Activated naive CD4-positive, alpha-beta T cell treated with anti-CD3 and anti-CD28 coated beads, Interleukin-2, amount 50 U/mL, for 16 hours (primary cell): Measurements from ENCODE around the gene SAMD9.
A peak's percentile ranks its signal among the peaks of the same experiment; 100 is the strongest.
"Not testable (repeated sequence)": the region's sequence is repeated elsewhere in the genome, so short reads cannot be mapped to it uniquely, and the experiment has no call there.

Experiments used
- DNase-seq: peaks from one replicate; pipeline ENCODE4 v3.0.0-alpha.2; 2020

SAMD9 gene

DNA sequence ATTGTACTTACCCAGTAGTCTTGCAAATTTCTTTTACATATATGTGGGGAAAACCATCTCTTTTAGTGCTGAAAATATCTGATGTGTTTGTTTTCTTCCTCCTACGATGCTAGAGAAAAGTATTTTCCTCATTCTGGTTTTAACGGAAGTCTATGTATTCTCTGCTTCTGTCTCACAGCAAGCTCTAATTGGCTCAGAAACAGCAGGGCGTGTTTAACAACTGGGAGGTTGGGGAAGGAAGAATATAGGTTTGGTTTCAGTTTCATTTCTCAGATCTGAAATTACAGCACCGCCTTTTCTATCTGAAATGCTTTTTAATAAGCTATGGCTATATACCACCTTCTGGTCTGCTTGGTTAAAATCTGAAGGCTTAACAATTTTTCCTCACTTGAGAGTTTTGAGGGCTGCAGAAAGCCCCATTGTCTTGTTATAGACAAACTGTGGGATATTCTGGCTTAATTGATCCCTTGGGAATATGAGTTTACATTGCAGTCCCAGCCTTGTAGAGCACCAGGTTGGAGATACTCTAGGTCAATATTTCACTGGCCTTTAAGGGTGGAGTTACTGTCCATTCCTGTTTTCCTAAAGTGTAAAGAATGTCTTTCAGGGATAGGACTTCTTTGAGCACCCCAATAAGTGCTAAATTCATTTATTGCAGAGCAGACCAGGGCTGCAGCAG is at the start of gene SAMD9:
Gene SAMD9, minus strand, starts transcription at position 128 of the 679 bp plus-strand sequence. CDS start 11,882 bp downstream, outside the sequence.
- DNase-seq: peak; percentile 45

DNA sequence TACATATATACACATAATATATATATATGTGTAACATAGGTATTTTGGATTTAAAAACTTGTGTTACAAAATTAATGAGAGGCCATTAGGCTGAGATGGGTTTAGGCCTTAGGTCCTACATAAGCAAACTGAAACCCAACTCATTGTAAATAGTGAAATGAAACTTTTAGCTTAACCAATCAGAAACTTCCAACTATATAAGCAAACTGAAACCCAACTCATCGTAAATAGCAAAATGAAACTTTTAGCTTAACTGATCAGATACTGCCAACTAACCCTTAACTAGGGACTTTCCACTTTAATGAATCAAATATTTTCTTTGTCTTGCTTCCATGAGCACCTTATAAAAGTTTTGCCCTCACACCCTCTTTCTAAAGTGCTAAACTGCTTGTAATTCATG is 47.7 kb upstream of the SAMD9 start:
- DNase-seq: no peak

DNA sequence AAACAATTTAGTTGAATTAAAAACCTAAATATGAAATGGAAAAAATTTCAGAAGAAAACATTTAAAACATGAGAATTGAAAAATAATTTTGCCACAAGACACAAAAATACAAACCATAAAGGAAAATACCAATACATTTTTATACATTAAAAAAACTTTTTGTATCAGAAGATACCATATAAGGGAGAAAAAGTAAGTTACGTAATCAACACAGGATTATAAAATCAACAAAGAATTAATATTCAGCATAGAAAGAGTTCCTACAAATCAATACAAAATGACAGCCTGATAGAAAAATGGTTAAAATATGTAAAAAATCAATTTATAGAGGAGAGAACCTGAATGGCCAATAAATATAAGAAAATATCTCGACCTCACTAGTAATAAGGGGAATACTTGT is 47.0 kb upstream of the SAMD9 start:
- DNase-seq: no peak

DNA sequence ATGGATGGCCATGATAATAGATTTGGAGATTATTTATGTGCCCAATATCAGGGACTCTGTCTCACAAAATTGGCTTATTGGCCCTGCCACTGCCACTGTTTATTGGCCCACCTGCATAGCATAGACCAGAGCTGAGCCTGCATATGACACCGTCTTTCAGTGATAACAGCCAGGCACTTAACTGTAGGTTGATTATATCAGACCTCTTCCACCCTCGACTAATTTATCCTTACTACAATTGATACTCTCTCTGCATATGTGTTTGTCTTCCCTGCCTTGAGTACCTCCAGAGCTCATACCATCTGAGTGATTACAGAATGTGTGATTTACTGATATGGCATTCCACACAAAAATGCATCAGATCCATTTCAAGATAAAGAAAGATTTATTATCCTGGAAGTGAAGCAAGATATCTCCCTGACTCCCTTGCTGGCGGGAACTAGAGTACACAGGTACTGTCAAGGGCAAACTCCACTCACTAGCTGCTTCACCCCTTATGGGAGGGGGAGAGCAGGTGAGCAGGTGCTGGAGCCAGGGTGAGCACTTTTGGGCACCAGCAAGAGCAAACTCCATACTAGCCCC is 43.5 kb upstream of the SAMD9 start:
- no peak for DNase-seq

DNA sequence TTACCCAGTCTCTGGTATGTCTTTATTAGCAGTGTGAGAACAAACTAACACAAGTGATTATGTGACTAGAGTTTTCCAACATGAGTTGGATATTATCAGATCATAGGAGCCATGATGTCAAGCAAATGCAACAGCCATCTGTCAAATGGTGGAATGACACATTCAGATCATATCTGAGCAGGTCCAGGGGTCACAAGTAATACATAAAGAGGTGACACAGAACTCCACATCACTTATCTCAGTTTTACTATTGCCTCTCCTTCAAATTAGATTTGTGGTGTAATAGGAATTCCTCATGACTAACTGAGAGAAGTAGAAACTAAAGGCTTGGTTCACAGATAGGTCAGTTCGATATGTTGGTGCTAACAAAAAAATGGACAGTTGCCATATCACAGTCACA is 42.6 kb upstream of the SAMD9 start:
- no peak for DNase-seq

DNA sequence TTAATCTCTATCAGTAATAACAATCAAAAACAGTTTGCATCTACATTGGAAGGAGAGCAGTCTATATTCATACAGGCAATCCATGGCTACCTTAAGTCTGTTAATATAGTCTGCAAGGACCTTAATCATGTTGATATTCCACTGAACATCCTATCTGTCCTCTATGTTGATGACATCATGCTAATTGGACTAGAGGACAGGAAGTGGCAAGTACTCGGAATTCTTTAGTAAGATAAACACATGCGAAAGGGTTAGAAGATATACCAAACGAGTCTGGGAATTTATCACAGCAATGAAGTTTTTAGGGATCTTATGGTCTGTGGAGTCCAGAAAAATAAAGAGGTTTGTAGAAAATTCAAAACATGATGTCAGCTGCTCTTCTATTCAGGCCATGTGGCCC is 41.7 kb upstream of the SAMD9 start:
- DNase-seq: no peak

DNA sequence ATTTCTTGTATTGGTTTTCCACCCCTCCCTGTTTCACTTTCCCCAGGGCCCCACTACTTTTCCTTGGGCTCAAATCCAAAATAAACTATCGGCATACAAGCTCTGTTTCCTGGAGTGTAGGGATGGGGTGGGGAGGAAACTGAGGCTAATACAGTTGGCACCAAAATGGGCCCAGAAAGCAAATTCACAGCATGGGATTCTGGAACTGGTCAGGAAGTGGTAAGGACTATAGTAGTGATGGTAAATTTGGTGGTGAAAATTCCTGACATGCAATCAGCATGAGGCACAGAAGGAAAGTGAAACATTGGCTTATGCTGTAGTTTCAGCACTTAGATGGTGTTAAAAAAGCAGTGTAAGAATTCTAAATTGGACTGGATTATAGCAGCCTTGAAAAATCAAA is 39.1 kb upstream of the SAMD9 start:
- DNase-seq: no peak

DNA sequence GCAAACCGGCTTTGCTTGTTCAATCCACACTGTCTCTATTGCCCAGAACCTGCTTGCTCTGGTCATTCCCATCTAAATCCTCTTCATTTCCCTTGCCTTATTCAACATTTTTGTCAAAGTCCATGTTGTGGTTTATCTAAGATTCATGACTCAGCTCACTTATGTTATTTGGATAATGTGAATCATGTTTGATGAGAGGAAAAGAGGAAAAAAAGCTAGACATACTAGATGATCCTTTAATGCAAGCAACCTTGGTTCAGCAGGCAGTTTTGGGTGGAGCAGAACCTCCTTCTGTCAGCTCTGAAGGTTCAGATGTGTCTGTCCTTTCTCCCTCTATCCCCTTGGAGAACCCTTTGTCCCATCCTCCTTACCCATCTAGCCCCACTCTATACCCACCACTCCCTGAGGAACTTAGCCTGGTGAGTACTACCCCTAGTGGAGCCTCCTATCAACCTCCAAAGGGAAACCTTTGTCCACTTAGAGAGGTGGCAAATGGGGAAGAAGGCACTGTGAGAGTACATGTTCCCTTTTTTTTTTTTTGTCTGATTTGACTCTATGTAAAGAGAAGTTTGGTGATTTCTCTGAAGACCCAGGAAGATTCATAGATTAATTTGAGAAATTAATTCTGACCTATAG is 32.5 kb upstream of the SAMD9 start:
- no peak for DNase-seq

DNA sequence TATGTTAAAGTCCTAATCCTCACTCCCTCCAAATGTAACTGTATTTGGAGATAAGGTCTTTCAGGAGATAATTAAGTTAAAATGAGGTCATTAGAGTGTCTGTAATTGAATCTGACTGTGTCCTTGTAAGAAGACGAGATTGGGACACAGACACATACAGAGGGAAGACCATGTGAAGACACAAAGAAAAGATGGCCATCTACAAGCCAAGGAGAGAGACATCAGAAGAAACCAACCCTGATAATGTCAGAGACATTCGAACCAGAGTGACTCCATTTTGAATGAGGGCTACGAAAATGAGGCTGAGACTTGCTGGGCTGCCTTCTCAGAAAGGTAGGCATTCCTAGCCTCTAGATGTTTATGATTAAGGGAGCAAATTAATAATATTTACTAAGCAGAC is 30.9 kb upstream of the SAMD9 start:
- DNase-seq: no peak

DNA sequence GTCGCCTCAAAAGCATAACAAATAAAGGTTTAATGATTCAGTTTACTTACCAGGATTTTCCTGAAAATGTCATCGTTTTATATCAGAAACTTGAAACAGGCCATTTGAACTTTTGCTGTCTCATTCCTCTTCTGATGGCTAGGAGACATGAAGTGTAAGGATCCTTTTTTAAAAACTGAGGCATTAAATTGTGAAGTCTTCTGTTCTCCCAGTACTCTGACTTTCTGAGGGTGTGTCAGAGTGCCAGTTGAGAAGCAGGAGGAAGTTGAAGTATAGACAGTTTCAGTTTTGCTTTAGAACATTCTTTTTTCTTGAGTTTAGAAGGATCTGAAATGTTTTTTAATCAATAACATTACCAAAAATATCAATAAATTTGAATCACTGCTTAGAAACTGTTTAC is 30.4 kb upstream of the SAMD9 start, which contains the start of gene SAMD9L:
Gene SAMD9L, minus strand, starts transcription at position 242 of the 400 bp plus-strand sequence. CDS start 12,414 bp downstream, outside the sequence.
- DNase-seq: no peak

DNA sequence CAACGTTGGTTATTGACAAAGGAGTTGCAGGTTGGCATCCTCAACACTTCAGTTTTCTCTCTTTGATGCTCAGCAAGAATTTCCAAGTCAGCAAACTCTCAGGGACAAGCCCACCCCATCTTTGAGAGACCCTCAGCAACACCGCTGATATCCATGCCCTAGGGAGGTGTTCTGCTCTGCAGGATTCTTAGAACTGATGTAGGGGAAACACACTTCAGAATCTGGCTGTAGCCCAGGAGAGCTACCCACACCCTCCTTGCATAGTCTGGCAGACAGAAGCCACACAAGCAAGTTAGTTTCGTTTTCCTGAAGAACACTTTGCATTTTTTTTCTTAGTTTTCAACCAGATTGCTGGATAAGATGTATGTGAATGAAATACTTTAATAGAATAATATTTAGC is 29.6 kb upstream of the SAMD9 start:
- peak; percentile 21 for DNase-seq

DNA sequence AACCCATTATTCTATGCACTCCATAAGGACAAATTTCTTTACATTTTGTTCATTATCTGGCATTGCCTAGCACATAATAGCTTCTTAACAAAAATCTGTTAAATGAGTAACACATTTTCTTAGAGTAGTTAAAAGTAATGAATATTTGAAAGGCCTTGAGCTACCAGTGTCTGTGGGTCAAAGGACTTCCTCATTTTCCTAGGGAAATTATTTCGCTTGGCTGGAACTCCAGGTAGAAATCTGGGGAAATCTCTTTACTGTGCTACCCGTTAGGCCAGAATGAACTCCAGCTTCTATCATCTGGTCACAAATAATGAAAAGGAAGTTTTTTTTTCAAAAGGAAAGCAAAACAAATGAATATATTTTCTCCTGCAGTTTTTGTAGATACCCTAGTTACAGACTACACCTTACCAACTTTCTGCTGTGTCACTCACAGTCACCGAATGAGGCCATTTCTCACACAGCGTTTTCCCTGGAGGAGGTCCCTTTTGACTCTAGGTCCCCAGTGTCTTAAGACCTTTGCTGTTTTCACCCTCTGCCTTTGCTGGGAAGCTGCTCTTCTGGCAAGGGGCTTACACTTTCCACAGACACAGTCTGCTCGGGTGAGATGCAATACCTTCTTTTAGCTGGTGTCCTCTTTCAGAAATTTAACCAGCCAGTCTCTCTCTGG is 28.8 kb upstream of the SAMD9 start:
- no peak for DNase-seq

DNA sequence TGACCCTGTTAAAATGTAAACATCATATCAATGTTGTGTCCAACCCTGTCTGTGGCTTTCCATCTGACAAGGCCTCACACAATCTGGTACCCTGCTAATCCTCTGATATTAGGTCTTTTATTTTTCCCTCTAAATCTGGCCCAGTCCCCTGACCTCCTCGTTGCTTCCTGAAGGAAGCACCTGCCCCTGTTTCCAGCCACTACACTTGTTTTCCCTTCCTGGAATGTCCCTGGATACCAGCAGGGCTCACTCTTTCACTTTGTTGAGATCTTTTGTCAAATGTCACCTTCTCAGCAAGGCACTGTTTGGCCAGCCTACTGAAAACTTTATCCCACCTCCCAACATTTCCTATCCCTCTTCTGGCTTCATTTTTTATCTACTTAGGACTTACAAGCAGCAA is 28.3 kb upstream of the SAMD9 start:
- no peak for DNase-seq

DNA sequence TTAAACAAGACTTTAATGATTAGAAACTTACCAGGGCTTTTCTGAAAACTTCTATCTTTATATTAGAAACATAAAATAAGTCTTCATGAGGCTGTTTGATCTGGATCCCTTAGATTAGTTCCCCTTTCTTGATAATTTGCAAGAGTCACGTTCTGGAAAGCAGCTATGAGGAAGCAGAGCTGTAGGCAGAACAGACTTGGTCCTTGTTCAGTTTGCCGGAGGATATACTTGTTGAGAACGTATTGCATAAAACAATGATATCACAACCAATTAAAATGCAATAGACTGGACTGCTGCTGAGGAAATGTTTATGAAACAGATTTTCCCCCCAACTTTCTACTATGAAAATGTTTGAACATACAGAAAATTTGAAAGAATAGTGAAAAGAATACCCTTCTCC is 27.6 kb upstream of the SAMD9 start:
- DNase-seq: no peak

DNA sequence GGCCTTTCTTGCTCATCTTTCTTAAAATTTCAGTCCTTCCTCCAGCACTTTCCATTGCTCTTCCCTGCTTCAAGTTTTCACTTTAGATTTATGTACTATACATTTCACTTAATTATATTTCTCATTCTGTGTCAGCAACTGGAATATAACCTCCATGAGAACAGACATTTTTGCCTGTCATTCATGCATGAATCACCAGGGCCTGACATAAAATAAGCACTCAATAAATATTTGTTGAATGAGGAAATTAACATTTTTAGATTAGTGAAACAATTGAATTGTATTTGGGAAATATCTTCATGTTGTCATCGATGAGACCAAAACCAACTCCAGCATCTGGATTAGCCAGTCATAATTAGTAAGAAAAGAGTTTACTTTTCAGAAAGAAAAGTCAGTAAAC is 24.3 kb upstream of the SAMD9 start:
- no peak for DNase-seq

DNA sequence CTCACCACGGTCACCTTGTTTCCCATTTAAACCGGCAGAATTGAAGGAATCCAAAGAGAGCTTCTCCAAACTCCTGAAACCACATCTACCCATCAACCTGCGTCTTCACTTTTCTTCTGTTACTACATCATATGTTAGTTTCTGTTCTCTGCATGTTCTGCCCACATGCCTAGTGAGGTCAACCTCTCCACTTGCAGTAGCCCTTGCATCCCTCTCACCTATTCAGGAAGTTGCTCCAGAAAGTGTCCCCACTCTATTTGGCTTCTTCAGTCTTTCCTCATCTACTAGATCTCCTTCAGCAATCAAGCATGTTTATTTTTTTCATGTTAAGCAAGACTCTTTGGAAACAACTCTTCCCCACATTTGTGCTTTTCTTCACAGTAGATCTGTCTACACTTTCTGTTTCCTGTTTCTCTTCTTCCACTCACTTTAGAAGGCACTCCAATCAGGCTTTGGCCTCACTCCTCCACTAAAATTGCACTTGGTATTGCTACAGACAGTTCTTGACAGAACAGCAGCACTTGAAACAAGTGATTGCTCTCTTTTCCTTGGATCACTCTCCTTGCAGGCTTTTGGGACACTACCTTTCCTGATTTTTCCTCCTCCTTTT is 22.9 kb upstream of the SAMD9 start:
- no peak for DNase-seq

DNA sequence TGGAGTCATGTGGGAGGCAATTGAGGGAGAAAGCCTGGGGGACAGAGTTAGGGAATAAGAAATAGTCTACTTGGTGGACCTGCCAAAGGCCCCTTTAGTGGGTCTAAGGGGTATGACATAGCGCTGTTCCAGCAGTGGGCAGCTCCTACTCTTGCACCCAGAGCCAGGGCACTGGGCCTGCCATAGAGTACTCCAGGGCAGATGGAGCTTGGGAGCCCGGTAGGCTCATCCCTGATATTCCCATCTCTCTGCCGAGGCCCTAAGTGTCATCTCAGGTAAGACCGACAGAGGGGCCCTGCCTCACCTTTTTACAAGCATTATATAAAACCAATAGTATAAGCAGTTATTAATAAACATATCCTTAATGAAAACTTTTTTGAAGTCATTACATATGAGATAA is 20.8 kb upstream of the SAMD9 start:
- no peak for DNase-seq

DNA sequence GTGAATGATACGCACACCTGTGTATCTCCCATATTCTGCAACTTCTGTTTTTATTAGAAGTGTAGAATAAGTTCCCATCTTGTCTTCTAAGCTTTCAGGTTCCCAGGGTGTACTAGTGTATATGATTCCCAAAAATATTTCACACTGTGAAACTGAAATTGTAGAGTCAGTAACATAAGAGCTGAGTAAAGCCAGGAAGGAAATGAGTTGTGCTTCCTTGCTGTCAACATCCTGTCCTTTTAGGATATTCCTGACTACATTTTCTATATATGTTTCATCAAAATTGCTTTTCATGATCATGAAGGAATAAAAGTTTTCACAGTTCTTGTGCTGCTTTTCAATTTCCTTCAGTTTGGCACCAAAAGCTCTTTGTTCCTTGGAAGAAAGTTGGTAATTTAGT is 15.2 kb upstream of the SAMD9 start:
- no peak for DNase-seq

DNA sequence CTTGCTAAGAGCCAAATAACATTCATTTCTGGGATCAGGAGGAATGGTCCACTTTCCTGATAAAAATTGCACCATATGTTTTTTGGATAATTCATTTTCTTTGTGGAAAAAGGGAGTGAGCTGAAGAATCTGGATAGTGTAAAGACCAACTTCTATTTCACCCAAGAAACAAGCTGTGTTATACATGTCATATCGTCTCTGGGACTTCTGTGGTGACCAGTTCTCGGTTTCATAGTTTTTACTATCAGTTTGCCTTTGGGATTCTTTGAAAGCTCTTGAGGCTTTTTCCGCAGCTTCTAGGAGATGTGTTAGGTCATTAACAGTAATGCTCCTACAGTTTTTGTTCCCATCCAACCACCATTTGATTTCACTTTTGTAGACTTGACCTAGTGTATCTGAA is 14.4 kb upstream of the SAMD9 start:
- DNase-seq: no peak

DNA sequence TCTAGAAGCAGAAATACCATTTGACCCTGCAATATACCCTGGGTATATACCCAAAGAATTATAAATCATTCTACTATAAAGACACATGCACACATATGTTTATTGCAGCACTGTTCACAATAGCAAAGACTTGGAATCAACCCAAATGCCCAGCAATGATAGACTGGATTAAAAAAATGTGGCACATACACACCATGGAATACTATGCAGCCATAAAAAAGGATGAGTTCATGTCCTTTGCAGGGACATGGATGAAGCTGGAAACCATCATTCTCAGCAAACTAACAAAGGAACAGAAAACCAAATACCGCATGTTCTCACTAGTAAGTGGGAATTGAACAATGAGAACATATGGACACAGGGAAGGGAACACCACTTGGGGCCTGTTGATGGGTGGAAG is 9.2 kb upstream of the SAMD9 start:
- not testable (repeated sequence) for DNase-seq

DNA sequence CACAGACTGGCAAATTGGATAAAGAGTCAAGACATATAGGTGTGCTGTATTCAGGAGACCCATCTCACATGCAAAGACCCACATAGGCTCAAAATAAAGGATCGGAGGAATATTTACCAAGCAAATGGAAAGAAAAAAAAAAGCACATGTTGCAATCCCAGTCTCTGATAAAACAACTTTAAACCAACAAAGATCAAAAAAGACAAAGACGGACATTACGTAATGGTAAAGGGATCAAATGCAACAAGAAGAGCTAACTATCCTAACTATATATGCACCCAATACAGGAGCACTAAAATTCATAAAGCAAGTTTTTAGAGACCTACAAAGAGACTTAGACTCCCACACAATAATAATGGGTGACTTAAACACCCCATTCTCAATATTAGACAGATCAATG is 5.8 kb upstream of the SAMD9 start:
- DNase-seq: not testable (repeated sequence)

DNA sequence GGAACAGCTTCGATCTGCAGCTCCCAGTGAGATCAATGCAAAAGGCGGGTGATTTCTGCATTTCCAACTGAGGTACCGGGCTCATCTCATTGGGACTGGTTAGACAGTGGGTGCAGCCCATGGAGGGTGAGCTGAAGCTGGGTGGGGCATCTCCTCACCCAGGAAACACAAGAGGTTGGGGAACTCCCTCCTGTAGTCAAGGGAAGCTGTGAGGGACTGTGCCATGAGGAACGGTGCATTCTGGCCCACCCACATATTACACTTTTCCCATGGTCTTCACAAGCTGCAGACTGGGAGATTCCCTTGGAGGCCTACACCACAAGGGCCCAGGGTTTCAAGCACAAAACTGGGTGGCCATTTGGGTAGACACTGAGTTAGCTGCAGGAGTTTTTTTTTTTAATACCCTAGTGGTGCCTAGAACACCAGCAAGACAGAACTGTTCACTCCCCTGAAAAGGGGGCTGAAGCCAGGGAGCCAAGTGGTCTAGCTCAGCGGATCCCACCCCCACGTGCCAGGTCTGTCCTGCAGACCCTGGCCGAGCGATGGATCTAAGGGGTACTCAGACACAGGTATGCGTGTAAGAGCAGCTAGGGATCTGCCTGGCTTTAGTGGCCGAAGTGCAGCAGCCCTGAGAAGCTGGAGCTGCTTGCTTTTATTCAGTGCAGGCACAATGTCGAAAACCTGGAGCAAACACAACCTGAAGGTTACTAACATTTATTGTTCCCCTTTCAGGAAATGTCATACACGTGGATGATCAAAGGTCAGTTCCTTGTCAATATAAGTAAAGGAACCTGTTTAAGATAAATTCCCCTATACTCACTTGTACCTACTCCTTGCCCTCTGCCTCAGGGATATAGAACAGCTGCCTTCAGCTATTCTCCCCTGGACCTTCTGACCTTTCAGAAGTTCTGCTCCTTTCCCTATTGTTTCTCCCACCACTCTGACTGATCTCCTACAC is 3.1 kb upstream of the SAMD9 start:
- DNase-seq: no peak
